ENCODE data around the gene MRPS12.
"Not testable (repeated sequence)": the region's sequence is repeated elsewhere in the genome, so short reads cannot be mapped to it uniquely, and the experiment has no call there.

MRPS12 gene

GRCh38 chr19:38930776-38931520 is at the start of gene MRPS12:
TSS of gene MRPS12 (plus strand) at chr19:38930944. CDS start at chr19:38931295, 351 bp downstream.
- in situ Hi-C loops (cut with MboI; ENCODE audit: low sequenced_read_pairs): no loop called here

- in situ Hi-C loops (cut with MboI; ENCODE audit: low sequenced_read_pairs): no loop called here
These were observed 47.5 kb upstream of the MRPS12 start for GRCh38 chr19:38883286-38883685.

GRCh38 chr19:38884691-38885090 is 46.1 kb upstream of the MRPS12 start:
- in situ Hi-C loops (cut with MboI; ENCODE audit: low sequenced_read_pairs): not testable (repeated sequence)

DNA sequence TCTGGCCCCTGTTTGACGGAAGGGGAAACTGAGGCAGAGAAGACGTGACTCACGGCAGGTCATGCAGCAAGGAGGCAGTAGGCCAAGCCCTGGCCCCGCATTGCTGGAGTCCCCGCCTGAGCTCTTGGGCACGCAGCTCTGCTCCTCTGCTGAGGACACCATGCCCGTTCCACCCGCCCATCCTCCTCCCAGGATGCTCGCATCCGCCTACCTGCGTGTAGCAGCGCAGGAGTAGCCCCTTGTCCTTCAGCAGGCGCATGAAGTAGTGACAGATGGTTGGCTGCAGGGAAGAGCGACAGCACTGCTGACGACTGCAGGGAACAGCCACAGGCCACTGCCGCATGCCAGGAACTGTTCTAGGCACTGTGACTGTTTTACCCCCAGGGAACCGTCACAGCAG is 41.9 kb upstream of the MRPS12 start:
- in situ Hi-C loops (cut with MboI; ENCODE audit: low sequenced_read_pairs): no loop called here

- in situ Hi-C loops (cut with MboI; ENCODE audit: low sequenced_read_pairs): no loop called here
These were observed 40.9 kb upstream of the MRPS12 start for GRCh38 chr19:38889803-38890202.

DNA sequence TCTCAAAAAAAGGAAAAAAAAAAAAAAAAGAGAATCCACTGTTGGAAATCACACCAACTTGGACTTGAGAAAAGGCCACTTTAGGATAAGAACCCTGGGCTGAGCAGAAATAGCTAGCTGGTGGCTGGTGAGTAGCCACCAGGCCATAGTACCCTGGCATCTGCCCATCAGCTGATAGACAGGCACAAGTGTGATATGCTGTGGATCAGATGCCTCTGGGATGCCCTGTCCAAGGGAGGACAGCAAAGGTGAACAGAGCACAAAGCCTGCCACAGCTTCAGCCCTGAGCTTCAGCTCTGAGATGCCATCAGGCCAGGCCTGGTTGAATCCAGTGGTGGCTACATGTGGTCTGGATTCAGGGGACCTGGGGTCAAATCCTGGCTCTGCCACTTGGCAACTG is 40.1 kb upstream of the MRPS12 start:
- in situ Hi-C loops (cut with MboI; ENCODE audit: low sequenced_read_pairs): no loop called here

DNA sequence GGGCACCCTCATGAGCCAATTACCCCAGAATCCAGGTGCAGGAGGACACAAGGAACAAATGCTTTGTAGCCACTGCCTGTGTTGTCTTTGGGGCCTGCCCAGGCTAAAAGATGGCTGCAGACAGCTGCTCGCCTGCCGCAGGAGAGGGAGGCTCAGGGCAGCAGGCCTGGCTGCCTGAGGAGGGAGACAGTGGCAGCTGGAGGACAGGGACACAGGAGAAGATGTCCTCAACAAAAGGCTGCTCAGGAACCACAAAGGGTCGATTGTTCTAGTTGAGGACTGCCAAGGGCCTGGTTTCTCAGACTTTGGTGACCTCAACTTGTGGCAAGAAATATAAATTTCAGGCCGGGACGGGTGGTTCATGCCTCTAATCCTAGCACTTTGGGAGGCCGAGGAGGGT is 39.0 kb upstream of the MRPS12 start:
- in situ Hi-C loops (cut with MboI; ENCODE audit: low sequenced_read_pairs): no loop called here

GRCh38 chr19:38892841-38893240 is 37.9 kb upstream of the MRPS12 start:
- in situ Hi-C loops (cut with MboI; ENCODE audit: low sequenced_read_pairs): no loop called here

DNA sequence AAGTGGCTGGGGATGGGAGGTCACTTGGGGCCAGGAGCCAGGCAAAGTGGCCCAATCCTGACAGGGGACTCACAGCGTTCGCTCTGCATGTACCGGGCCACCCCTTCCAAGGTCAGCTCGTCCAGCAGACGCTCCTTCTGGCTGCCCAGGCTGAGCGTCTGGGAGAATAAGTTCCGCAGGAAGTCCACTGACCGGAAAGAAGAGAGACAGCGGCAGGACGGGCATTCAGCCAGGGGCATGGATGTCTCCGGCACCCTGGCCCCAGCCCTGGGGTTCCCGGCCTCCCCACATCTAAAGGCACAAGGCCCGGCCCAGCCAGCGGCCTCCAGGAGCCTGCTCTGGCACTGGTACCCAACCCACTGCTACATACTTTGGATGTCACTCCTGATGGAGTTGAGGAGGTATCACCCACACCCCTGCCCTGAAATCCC is 37.4 kb upstream of the MRPS12 start:
- in situ Hi-C loops (cut with MboI; ENCODE audit: low sequenced_read_pairs): no loop called here

DNA sequence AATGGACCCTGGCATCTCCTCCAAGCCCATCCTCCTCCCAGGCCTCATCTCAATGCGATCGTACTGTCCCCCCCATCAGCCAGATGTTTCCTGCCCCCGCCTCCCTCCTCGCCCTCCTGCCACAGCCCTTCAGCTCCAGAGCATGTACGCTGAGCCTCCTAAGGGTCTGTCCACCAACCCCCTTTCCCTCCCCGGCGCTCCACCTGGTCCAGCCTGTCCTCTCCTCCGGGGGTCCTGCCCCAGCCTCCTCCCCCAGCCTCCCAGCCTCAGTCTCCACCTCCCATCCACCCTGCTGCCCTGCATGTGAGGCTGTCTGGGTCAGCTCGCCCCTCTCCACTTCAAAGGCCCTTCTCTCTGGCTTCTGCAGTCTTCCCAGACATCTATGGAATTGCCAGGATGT is 35.8 kb upstream of the MRPS12 start:
- in situ Hi-C loops (cut with MboI; ENCODE audit: low sequenced_read_pairs): no loop called here

- in situ Hi-C loops (cut with MboI; ENCODE audit: low sequenced_read_pairs): no loop called here
These were observed 31.8 kb upstream of the MRPS12 start for GRCh38 chr19:38898788-38899446.

DNA sequence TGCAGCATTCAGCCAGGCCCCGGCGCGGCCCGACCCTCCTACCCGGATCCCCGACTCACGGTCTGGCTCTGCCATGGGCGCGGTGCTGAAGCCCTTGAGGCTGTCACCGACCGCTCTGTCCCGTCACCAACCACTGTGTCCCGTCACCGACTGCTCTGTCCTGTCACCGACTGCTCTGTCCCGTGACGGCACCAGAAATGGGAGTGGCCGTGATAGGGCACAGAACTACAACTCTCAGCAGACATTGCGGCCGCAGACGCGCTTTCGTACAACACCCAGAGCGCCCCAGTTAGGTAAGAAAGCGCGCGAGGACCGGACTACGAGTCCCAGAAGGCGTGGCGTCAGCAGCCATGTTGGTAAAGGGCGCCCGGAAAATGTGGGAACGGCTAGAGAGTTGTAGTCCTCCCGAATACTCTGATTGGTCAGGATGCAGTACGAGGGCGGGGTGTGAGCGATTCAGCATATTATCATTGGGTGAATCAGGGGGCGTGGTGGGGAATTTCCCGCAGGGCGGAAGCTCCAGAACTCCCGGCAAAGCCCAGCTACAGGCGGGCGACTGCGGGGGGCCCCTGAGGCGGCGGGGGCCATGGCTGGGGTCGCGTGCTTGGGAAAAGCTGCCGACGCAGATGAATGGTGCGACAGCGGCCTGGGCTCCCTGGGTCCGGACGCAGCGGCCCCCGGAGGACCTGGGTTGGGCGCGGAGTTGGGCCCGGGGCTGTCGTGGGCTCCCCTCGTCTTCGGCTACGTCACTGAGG is 31.1 kb upstream of the MRPS12 start, which contains the start of the genes NFKBIB and SIRT2:
NFKBIB (plus strand) TSS at position 523 of the 755 bp plus-strand sequence; CDS start at position 587, 64 bp downstream.
SIRT2 (minus strand) TSS at position 172 of the 755 bp plus-strand sequence; CDS start at position 75, 97 bp downstream.
- in situ Hi-C loops (cut with MboI; ENCODE audit: low sequenced_read_pairs): no loop called here

GRCh38 chr19:38900202-38900629 is 30.5 kb upstream of the MRPS12 start:
- in situ Hi-C loops (cut with MboI; ENCODE audit: low sequenced_read_pairs): no loop called here

DNA sequence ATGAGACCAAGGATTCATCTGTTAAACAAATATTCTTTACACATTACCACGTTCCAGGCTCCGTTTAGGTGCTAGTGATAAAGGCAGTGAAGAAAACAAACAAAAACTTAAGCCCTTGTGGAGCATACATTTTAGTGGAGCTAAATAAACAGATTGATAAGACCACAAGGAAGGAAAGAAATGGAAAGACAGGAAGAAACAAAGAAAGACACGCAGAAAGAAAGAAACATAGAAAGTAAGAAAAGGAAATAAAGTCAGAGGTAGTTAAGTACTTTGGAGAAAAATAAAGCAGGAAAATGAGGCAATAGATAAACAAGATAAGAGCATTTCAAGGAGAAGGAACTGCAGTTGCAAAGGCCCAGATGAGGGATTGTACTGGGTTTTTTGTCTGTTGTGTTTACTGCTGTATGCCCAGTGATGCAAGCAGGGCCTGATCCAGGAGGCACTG is 30.0 kb upstream of the MRPS12 start:
- in situ Hi-C loops (cut with MboI; ENCODE audit: low sequenced_read_pairs): no loop called here

- in situ Hi-C loops (cut with MboI; ENCODE audit: low sequenced_read_pairs): no loop called here
These were observed 29.1 kb upstream of the MRPS12 start for GRCh38 chr19:38901683-38902082.

GRCh38 chr19:38904581-38905539 is 25.9 kb upstream of the MRPS12 start:
- in situ Hi-C loops (cut with MboI; ENCODE audit: low sequenced_read_pairs): no loop called here

DNA sequence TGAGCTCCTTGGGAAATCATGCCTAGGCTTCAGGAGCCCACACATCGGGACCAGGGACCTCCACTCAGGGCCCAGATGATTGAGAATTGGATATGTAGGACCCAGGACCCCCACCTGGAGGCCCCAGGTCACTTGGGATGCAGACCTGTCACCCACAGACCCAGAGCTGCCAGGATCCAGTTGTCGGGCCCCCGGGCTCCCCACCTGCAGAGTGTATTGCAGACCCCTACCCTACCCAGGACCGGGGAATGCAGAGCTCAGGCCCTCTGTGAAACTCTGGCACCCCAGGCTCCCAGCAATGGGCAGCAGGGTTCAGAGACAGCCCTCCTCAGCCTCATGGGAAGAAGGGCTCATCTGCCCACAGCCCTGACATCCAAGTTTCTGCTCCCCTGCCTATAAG is 25.1 kb upstream of the MRPS12 start:
- in situ Hi-C loops (cut with MboI; ENCODE audit: low sequenced_read_pairs): no loop called here

- in situ Hi-C loops (cut with MboI; ENCODE audit: low sequenced_read_pairs): no loop called here
These were observed 23.5 kb upstream of the MRPS12 start for GRCh38 chr19:38907227-38907626.

GRCh38 chr19:38907670-38908069 is 23.1 kb upstream of the MRPS12 start:
- in situ Hi-C loops (cut with MboI; ENCODE audit: low sequenced_read_pairs): no loop called here

GRCh38 chr19:38908911-38909310 is 21.8 kb upstream of the MRPS12 start:
- in situ Hi-C loops (cut with MboI; ENCODE audit: low sequenced_read_pairs): no loop called here

All from hTERT RPE-1 (cell line).